HG03460 (cell line): ENCODE measurements around the gene ARRDC3.
"Not testable (repeated sequence)": the region's sequence is repeated elsewhere in the genome, so short reads cannot be mapped to it uniquely, and the experiment has no call there.

Experiments
- ATAC-seq: cut with Tn5 transposase; IDR thresholded peaks from one replicate; pipeline ENCODE4 v1.9.1; 2021; ENCODE audit not compliant: unreplicated experiment

The ARRDC3 gene

GRCh38 chr5:91383027-91383955 lies at the start of gene ARRDC3:
Gene ARRDC3, minus strand, starts transcription at chr5:91383317. Its CDS starts 225 bp downstream, at chr5:91383092.
- ATAC-seq: peak; percentile 51

- ATAC-seq: no peak
Measured at GRCh38 chr5:91430949-91431348, 47.8 kb upstream of the ARRDC3 start.

- ATAC-seq: no peak
Measured at GRCh38 chr5:91424638-91425436, 41.7 kb upstream of the ARRDC3 start.

GRCh38 chr5:91423871-91424270 lies 40.8 kb upstream of the ARRDC3 start:
- ATAC-seq: no peak

- no peak for ATAC-seq
Measured at GRCh38 chr5:91420879-91421278, 37.8 kb upstream of the ARRDC3 start.

GRCh38 chr5:91419571-91420537 lies 36.7 kb upstream of the ARRDC3 start:
- peak; percentile 65 for ATAC-seq

GRCh38 chr5:91419136-91419535 lies 36.0 kb upstream of the ARRDC3 start:
- ATAC-seq: no peak

GRCh38 chr5:91418158-91418557 lies 35.0 kb upstream of the ARRDC3 start:
- no peak for ATAC-seq

GRCh38 chr5:91417219-91417618 lies 34.1 kb upstream of the ARRDC3 start:
- ATAC-seq: no peak

- ATAC-seq: no peak
Measured at GRCh38 chr5:91416491-91416890, 33.4 kb upstream of the ARRDC3 start.

GRCh38 chr5:91409304-91409703 lies 26.2 kb upstream of the ARRDC3 start:
- no peak for ATAC-seq

GRCh38 chr5:91408710-91409109 lies 25.6 kb upstream of the ARRDC3 start:
- no peak for ATAC-seq

- ATAC-seq: no peak
Measured at GRCh38 chr5:91407204-91407603, 24.1 kb upstream of the ARRDC3 start.

GRCh38 chr5:91403438-91403837 lies 20.3 kb upstream of the ARRDC3 start:
- ATAC-seq: no peak

- ATAC-seq: no peak
Measured at GRCh38 chr5:91401175-91401574, 18.1 kb upstream of the ARRDC3 start.

GRCh38 chr5:91397791-91398190 lies 14.7 kb upstream of the ARRDC3 start:
- ATAC-seq: no peak

GRCh38 chr5:91390268-91390667 lies 7.2 kb upstream of the ARRDC3 start:
- no peak for ATAC-seq

- not testable (repeated sequence) for ATAC-seq
Measured at GRCh38 chr5:91389555-91389954, 6.4 kb upstream of the ARRDC3 start.

- no peak for ATAC-seq
Measured at GRCh38 chr5:91388362-91388761, 5.2 kb upstream of the ARRDC3 start.

GRCh38 chr5:91386120-91386519 lies 3.0 kb upstream of the ARRDC3 start:
- ATAC-seq: no peak

GRCh38 chr5:91385596-91385995 lies 2.5 kb upstream of the ARRDC3 start:
- not testable (repeated sequence) for ATAC-seq
